A549 (cell line): ENCODE results near the gene TRIM38.

Experiments used
- EP300 ChIP-seq, 2 experiments: fragments of >200 bp; sonication (Bioruptor Twin); formaldehyde crosslinking; IDR thresholded peaks; 2 replicates in 1 of 2; 3 replicates in 1 of 2; pipeline ENCODE4 v1.6.1; 2016 to 2017
- ESRRA ChIP-seq: fragments of 150-350 bp; IDR thresholded peaks from 2 replicates; pipeline ENCODE4 v1.6.1; 2014; ENCODE audit warnings: mild to moderate bottlenecking, low read length, borderline replicate concordance
- FOXS1 ChIP-seq: fragments of 250-450 bp; sonication (Bioruptor Pico); IDR thresholded peaks from 2 replicates; pipeline ENCODE4 v1.5.0; 2020; ENCODE audit warnings: mild to moderate bottlenecking, moderate library complexity
- NR3C1 ChIP-seq: fragments of >200 bp; sonication (Bioruptor Twin); formaldehyde crosslinking; IDR thresholded peaks from 3 replicates; pipeline ENCODE4 v1.6.1; 2017
- POLR2A ChIP-seq: IDR thresholded peaks from 2 replicates; pipeline ENCODE4 v1.6.1; 2012; ENCODE audit warnings: mild to moderate bottlenecking, low read length
- TP53 ChIP-seq: fragments of 250-450 bp; sonication (Bioruptor Pico); IDR thresholded peaks from 2 replicates; pipeline ENCODE4 v1.5.0; 2021; ENCODE audit warnings: mild to moderate bottlenecking, moderate library complexity
- TF ChIP-seq, protein P1 (sequence below): fragments of >200 bp; sonication (Bioruptor Twin); formaldehyde crosslinking; IDR thresholded peaks from 3 replicates; pipeline ENCODE4 v1.5.1; 2016
- TF ChIP-seq, protein P2 (sequence below): fragments of 200-600 bp; sonication (generic); IDR thresholded peaks from 2 replicates; pipeline ENCODE4 v1.6.1; 2016; ENCODE audit warnings: antibody characterized with exemption, mild to moderate bottlenecking, moderate library complexity

DNA sequence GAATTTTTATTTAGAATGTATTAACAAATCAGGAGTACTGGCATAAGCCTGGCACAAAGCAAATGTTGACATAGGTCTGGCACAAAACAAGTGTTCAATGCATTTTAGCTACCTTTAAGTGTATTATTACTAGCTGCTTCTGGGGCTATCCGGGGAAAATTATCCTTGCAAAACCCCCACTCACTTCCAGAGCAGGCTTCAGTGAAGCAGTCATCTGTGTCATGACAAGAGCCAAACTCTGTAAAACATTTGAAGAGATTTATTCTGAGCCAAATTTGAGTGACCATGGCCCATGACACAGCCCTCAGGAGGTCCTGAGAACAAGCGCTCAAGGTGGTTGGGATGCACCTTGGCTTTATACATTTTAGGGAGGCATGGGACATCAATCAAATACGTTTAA, 6.4 kb upstream of the TRIM38 start:
- TF ChIP-seq, protein P1, sequence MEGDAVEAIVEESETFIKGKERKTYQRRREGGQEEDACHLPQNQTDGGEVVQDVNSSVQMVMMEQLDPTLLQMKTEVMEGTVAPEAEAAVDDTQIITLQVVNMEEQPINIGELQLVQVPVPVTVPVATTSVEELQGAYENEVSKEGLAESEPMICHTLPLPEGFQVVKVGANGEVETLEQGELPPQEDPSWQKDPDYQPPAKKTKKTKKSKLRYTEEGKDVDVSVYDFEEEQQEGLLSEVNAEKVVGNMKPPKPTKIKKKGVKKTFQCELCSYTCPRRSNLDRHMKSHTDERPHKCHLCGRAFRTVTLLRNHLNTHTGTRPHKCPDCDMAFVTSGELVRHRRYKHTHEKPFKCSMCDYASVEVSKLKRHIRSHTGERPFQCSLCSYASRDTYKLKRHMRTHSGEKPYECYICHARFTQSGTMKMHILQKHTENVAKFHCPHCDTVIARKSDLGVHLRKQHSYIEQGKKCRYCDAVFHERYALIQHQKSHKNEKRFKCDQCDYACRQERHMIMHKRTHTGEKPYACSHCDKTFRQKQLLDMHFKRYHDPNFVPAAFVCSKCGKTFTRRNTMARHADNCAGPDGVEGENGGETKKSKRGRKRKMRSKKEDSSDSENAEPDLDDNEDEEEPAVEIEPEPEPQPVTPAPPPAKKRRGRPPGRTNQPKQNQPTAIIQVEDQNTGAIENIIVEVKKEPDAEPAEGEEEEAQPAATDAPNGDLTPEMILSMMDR = no peak
- TF ChIP-seq EP300 (IDR thresholded peaks at IDR 0.05) (no peak), FOXS1 (CRISPR knock-in tag) (no peak), ESRRA (no peak), POLR2A (no peak), TP53 (no peak), NR3C1 (no peak)
- TF ChIP-seq, protein P2, sequence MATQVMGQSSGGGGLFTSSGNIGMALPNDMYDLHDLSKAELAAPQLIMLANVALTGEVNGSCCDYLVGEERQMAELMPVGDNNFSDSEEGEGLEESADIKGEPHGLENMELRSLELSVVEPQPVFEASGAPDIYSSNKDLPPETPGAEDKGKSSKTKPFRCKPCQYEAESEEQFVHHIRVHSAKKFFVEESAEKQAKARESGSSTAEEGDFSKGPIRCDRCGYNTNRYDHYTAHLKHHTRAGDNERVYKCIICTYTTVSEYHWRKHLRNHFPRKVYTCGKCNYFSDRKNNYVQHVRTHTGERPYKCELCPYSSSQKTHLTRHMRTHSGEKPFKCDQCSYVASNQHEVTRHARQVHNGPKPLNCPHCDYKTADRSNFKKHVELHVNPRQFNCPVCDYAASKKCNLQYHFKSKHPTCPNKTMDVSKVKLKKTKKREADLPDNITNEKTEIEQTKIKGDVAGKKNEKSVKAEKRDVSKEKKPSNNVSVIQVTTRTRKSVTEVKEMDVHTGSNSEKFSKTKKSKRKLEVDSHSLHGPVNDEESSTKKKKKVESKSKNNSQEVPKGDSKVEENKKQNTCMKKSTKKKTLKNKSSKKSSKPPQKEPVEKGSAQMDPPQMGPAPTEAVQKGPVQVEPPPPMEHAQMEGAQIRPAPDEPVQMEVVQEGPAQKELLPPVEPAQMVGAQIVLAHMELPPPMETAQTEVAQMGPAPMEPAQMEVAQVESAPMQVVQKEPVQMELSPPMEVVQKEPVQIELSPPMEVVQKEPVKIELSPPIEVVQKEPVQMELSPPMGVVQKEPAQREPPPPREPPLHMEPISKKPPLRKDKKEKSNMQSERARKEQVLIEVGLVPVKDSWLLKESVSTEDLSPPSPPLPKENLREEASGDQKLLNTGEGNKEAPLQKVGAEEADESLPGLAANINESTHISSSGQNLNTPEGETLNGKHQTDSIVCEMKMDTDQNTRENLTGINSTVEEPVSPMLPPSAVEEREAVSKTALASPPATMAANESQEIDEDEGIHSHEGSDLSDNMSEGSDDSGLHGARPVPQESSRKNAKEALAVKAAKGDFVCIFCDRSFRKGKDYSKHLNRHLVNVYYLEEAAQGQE = no peak
